ENCODE measurements around the gene NET1. TPM values are rescaled to one million over a fixed set of nuclear protein-coding genes. Genes with fewer than 3 reads are reported as not detected.

Gene NET1
- total RNA-seq, 3 donors from 2014 or later: 213 to 399 (median 359) TPM

DNA sequence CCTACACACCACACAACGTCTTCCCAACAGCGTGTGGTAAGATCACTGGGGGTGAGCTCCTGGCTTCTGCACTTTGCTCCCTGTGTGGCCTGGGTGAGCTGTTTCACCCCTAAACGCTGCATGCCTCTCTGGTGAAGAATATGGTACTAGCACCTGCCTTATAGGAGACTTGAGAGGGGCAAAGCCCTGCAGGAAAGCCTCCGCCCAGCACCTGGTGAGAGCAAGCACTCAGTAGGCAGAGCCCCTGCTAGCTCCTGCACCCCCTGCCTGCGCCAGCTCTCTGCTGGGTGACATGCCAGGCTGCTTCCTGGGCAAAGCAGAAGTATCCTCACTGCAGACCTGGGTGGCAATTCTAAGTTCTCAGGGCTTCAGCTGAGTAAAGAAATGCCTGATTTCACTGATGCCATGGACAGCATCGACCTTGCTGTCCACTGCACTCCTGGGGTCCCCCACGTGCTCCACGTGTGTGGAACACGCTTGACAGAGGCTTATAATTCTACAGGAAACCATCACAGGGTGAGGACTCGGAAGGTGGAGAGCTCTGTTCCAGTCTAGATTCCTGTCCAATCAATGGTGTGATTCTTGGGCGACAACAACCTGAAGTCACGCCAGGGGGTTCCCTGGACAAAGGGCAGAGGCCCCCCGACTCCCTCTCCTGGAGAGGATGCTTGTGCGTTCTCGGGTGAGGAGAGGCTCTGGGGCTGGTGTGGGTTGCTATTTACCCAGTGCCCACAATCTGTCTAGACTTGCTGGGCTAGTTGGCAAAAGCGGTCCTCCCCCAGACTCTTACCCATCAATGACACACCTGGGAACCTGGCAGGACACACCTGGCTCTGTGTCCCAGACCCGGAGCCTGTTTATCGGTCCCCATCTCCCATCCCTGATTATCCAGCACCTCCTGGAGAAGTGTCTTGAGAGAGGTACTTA is 92.1 kb downstream of the NET1 start:
- TF ChIP-seq, protein P1, sequence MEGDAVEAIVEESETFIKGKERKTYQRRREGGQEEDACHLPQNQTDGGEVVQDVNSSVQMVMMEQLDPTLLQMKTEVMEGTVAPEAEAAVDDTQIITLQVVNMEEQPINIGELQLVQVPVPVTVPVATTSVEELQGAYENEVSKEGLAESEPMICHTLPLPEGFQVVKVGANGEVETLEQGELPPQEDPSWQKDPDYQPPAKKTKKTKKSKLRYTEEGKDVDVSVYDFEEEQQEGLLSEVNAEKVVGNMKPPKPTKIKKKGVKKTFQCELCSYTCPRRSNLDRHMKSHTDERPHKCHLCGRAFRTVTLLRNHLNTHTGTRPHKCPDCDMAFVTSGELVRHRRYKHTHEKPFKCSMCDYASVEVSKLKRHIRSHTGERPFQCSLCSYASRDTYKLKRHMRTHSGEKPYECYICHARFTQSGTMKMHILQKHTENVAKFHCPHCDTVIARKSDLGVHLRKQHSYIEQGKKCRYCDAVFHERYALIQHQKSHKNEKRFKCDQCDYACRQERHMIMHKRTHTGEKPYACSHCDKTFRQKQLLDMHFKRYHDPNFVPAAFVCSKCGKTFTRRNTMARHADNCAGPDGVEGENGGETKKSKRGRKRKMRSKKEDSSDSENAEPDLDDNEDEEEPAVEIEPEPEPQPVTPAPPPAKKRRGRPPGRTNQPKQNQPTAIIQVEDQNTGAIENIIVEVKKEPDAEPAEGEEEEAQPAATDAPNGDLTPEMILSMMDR (IDR thresholded peaks at IDR 0.05): no peak
- ATAC-seq (peak; percentile 56), DNase-seq (peak in 1 of 3 donors; percentile 44)
- H3K4me1 ChIP-seq (ENCODE audit: low read depth): peaks cover 6% of the 10 kb centered on the region
- intact Hi-C loops (cut with DNase I, micrococcal nuclease): no loop called here
- no peak overlapping the region for H3K4me3 ChIP-seq
- no peaks in the 10 kb centered on the region for H3K9me3 ChIP-seq
- H3K36me3 ChIP-seq (ENCODE audit: low read depth): no peaks in the 10 kb centered on the region

DNA sequence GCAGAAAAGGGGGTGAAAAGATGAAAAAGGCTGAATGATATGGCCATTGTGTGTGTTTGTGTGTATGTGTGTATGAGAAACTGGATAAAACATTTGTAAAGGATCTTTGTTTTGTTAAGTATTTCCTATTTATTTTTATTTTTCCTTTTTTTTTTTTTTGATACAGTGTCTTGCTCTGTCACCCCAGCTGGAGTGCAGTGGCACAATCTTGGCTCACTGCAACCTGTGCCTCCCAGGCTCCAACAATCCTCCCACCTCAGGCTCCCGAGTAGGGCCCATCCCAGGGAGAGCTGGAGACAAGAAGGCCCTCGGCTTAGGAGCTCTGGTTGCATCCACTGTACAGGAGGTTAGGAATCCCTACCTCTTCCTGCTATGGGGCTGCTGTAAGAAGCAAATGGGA is 93.9 kb downstream of the NET1 start:
- intact Hi-C loops (cut with DNase I, micrococcal nuclease): no loop called here
- no peaks in the 10 kb centered on the region for H3K36me3 ChIP-seq (ENCODE audit: low read depth)

GRCh38 chr10:5506751-5507648 is 94.6 kb downstream of the NET1 start:
- Histone ChIP-seq H3K4me3 (no peak overlapping the region), H3K9me3 (no peaks in the 10 kb centered on the region), H3K36me3 (ENCODE audit: low read depth) (no peaks in the 10 kb centered on the region), H3K4me1 (ENCODE audit: low read depth) (peaks cover 6% of the 10 kb centered on the region)
- ATAC-seq: no peak
- peak in 2 of 3 donors; percentile 30 to 44 for DNase-seq
- intact Hi-C loops (cut with DNase I, micrococcal nuclease): no loop called here
- TF ChIP-seq, protein P1 (IDR thresholded peaks at IDR 0.05): no peak

More for the DNA sequence above, 93.9 kb downstream of the NET1 start:
- Histone ChIP-seq H3K9me3 (no peaks in the 10 kb centered on the region), H3K4me1 (ENCODE audit: low read depth) (peaks cover 6% of the 10 kb centered on the region), H3K4me3 (no peak overlapping the region)
- ATAC-seq: no peak
- TF ChIP-seq, protein P1 (IDR thresholded peaks at IDR 0.05): no peak
- DNase-seq: no peak

GRCh38 chr10:5507649-5508131 is 95.3 kb downstream of the NET1 start:
- peaks cover 4% of the 10 kb centered on the region for H3K4me1 ChIP-seq (ENCODE audit: low read depth)
- intact Hi-C loops (cut with DNase I, micrococcal nuclease): no loop called here
- ATAC-seq (no peak), DNase-seq (peak in 2 of 3 donors; percentile 25 to 49)
- TF ChIP-seq, protein P1 (IDR thresholded peaks at IDR 0.05): no peak
- H3K9me3 ChIP-seq: no peaks in the 10 kb centered on the region
- no peak overlapping the region for H3K4me3 ChIP-seq
- H3K36me3 ChIP-seq (ENCODE audit: low read depth): no peaks in the 10 kb centered on the region

GRCh38 chr10:5508161-5508604 is 95.8 kb downstream of the NET1 start:
- TF ChIP-seq, protein P1 (IDR thresholded peaks at IDR 0.05): no peak
- Histone ChIP-seq H3K4me3 (no peak overlapping the region), H3K36me3 (ENCODE audit: low read depth) (no peaks in the 10 kb centered on the region), H3K4me1 (ENCODE audit: low read depth) (no peaks in the 10 kb centered on the region), H3K9me3 (no peaks in the 10 kb centered on the region)
- DNase-seq (peak in 2 of 3 donors; percentile 21 to 39), ATAC-seq (no peak)
- intact Hi-C loops (cut with DNase I, micrococcal nuclease): no loop called here
